Left renal cortex interstitium (tissue), 4 donors: ENCODE measurements around the gene HDHD3. TPM values are rescaled to one million over a fixed set of nuclear protein-coding genes. Genes with fewer than 3 reads are reported as not detected.

ENCODE experiments used
- DNase-seq, 4 donors: peaks; one replicate each; pipeline ENCODE4 v3.0.0-alpha.2; 2013; ENCODE audit warnings: low read depth in 4 of 4, low spot score in 2 of 4, missing footprints in 1 of 4
- polyA plus RNA-seq, 4 donors: library from polyadenylated mRNA; unstranded; fragments of 120-200 nt; gene quantifications; one replicate each; pipeline ENCODE4 v1.2.1, GENCODE V29; 2013; ENCODE audit not compliant: insufficient read length in 4 of 4

The HDHD3 gene
- polyA plus RNA-seq, 4 donors: 31.3 to 49.3 (median 38.1) TPM

DNA sequence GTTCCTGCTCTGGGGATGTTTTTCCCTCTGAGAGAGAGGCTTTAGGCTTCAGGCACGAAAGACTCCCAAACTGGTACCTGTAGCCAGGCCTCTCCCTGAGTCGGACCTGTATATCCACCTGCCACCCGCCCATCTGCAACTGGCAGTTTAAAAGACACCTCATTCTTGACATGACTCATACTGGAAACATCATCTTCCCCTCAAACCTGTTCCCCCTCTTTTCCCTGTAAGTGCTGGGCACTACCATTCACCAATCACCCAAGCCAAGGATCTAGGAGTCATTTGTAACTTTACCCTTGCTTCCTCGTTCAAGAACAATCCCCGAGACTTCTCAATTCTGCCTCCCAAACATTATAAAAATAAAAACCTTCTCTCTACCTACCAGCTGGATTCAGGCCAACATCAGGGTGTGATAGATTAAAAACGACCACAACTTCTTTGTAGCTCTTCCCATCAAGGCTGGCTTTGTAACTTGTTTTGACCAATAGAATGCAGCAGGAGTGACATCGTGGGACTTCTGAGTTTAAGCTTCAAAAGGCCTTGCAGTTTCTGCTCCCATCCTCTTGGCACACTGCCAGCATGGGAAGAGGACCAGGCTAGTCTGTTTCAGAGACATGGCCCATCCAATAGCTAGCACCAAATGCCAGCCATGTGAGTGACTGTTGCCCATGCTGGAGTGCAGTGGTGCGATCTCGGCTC is 34.9 kb downstream of the HDHD3 start:
- no peak for DNase-seq

DNA sequence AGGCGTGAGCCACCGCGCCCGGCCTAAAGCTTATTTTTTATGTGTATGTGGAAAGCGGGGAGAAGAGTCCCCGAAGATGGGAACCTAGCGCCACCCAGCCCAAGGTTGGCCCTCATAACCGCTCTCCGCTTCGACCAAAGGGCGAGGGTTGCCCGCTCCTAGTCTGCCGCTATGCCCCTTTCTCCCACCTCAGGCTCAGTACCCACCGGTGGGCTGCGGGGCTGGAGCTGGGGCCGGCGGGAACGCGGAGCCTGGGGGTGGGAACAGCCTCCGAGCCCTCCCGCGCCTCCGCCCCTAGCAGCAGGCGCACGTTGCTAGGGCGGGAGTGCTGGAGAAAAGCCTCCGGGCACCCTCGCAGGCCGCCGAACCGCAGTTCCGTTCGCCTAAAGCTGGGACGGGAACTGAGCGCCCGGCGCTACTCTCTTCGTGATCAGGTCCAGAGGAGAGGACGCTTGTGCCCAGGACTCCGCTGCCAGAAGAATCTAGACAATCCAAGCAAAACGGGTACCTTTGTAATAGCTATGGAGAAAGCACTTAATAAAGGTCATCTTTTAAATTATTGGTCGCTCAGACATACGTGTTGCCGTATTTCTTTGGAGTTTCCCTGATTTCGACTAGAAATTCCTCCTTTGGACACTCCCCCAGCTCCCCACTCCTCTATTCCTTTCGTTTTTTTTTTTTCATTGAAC is 36.6 kb downstream of the HDHD3 start, which contains the start of gene WDR31:
TSS of gene WDR31 (minus strand) at position 265 of the 689 bp plus-strand sequence. CDS start 8,253 bp downstream, outside the sequence.
- DNase-seq: peak; percentile 76 to 85 (median 82)

DNA sequence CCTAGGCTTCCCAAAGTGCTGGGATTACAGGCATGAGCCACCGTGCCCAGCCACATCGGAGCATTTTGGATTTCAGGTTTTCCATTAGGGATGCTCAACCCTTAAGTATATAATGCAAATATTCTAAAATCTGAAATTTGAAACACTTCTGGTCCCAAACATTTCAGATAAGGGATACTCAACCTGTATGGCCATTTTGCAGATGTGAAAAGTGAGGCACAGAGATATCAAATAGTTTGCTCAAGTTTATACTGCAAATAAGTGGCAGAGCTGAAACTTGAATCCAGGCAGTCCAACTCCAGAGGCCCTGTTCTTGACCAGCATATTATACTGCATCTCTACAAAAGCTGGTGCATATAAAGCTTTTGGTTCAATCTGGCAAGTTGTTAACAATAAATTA is 39.1 kb downstream of the HDHD3 start:
- DNase-seq: no peak

DNA sequence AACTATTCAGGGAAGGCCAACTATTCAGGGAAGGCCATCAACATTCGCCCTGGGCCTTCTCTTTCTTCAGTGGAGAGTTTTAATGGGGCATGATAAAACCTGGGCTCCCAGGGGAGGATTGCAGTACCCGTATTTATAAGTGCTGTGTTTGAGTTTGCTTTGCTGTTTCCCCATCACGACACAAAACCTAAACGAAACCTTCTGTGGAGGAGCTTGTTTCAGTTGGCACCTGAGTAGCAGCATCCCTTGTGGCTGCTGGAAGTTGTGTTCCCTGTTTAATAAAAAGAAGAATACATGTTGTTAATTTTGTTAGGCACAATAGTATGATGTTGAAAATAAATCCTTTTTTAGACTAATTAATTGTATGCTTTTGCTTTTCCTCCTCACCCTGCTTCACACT is 45.0 kb downstream of the HDHD3 start:
- DNase-seq: no peak

DNA sequence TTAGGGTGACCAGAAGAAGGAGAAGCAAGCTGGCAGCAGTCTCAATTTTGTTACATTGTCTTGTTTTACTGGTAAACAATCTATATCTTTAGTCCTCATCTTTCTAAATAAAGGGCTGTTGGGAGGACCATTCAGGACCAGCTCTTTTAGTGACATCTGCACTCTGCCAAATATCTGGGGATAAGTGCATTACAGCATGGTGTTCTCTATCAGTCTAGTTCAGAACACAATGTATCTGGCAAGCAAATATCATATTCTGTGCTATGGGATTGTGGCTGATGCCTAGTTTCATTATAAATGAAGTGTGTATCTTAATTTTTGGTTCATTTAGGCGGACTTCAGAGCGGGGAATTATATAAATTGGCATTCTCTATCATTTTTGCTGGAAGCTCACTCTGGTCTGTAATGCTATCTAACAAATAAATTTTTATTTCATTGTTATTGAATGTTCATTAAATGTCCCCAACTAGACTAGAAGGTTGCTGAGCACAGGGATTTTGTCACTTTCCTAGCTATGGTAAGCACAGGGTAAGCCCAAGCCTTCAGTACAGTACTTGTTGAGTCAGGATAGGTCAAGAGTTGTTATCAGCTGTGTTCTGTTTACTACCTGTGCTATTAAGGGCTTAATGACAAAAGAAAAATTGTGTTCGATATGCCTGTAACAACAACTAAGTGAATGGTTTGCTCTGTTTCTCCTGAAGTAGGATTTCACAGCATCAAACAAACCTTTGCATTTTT is 48.6 kb downstream of the HDHD3 start:
- no peak for DNase-seq

DNA sequence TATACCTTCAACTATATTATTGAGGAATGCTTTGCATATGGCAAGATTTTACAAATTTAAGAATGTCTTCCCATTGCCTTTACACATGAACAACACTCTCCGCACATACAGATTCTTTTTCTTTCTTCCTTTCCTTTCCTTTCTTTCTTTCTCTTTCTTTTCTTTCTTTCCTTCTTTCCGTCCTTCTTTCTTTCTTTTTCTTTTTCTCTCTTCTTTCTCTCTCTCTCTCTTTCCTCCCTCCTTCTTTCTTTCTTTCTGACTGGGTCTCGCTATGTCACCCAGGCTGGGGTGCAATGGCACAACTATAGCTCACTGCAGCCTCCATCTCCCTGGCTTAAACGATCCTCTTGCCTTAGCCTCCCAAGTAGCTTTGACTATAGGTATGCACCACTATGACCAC is 50.6 kb downstream of the HDHD3 start:
- DNase-seq: no peak

Other genes with a start within 250 kb of the HDHD3 start
- gene SLC31A2, start 226.0 kb downstream of the HDHD3 start, polyA plus RNA-seq: 1 to 10 TPM; 2.7 to 4.5 (median 3.7) TPM
- 10 to 100 TPM; 25.8 to 33.6 (median 30.4) TPM for gene FKBP15, start 155.7 kb downstream of the HDHD3 start, polyA plus RNA-seq
- gene SLC31A1, start 155.4 kb downstream of the HDHD3 start, polyA plus RNA-seq: 10 to 100 TPM; 19.7 to 27.2 (median 23.8) TPM
- gene CDC26, start 101.4 kb downstream of the HDHD3 start, polyA plus RNA-seq: 10 to 100 TPM; 37.3 to 42.9 (median 39.6) TPM
- 10 to 100 TPM; 30.9 to 44.2 (median 36.2) TPM for gene PRPF4, start 101.3 kb downstream of the HDHD3 start, polyA plus RNA-seq
- gene RNF183, start 73.6 kb downstream of the HDHD3 start, polyA plus RNA-seq: 1 to 10 TPM; 6.1 to 7.1 (median 6.8) TPM
- 1 to 10 TPM; 6.2 to 8.5 (median 7.3) TPM for gene WDR31, start 36.7 kb downstream of the HDHD3 start, polyA plus RNA-seq
- gene BSPRY, start 27.4 kb downstream of the HDHD3 start, polyA plus RNA-seq: 10 to 100 TPM in 1 of 4 donors, 1 to 10 TPM in 3; 8.9 to 11.1 (median 9.3) TPM
- 10 to 100 TPM; 37.0 to 54.5 (median 47.6) TPM for gene ALAD, start 24.3 kb upstream of the HDHD3 start, polyA plus RNA-seq
- gene POLE3, start 33.7 kb upstream of the HDHD3 start, polyA plus RNA-seq: 10 to 100 TPM; 61.5 to 68.1 (median 65.2) TPM
- gene C9orf43, start 33.8 kb upstream of the HDHD3 start, polyA plus RNA-seq: 1 to 10 TPM in 2 of 4 donors, under 1 TPM in 2; 0.65 to 1.1 (median 0.95) TPM
- 10 to 100 TPM; 41.3 to 52.9 (median 47.4) TPM for gene RGS3, start 86.7 kb upstream of the HDHD3 start, polyA plus RNA-seq